Measurements from ENCODE around the gene FRMPD1.

DNA sequence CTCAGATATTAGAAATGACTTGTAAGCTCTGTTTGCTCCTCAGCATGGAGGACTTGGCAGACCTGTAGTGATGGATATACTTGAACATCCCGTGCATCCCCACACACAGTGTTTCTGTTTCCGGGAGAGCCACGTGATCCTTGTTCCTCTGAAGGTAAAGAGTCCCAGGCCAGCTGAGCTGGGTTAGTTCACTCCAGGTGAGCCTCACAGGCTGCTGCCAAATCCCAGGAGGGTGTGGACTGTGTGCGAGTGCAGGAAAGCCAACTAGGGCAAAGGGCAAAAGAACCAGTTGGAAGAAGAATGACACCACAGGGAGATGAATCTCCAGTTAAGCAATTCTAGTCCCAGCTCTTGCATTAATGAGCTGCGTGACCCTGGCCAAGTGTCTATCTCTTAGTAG, 47.9 kb upstream of the FRMPD1 start:
- TF ChIP-seq, protein P1, sequence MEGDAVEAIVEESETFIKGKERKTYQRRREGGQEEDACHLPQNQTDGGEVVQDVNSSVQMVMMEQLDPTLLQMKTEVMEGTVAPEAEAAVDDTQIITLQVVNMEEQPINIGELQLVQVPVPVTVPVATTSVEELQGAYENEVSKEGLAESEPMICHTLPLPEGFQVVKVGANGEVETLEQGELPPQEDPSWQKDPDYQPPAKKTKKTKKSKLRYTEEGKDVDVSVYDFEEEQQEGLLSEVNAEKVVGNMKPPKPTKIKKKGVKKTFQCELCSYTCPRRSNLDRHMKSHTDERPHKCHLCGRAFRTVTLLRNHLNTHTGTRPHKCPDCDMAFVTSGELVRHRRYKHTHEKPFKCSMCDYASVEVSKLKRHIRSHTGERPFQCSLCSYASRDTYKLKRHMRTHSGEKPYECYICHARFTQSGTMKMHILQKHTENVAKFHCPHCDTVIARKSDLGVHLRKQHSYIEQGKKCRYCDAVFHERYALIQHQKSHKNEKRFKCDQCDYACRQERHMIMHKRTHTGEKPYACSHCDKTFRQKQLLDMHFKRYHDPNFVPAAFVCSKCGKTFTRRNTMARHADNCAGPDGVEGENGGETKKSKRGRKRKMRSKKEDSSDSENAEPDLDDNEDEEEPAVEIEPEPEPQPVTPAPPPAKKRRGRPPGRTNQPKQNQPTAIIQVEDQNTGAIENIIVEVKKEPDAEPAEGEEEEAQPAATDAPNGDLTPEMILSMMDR (IDR thresholded peaks at IDR 0.05; ENCODE audit: insufficient read depth, low read length): no peak
- TF ChIP-seq GABPA (IDR thresholded peaks at IDR 0.05; ENCODE audit: low read depth): no peak

Data from HL-60 (cell line).